ENCODE data around the gene NTMT2.

DNA sequence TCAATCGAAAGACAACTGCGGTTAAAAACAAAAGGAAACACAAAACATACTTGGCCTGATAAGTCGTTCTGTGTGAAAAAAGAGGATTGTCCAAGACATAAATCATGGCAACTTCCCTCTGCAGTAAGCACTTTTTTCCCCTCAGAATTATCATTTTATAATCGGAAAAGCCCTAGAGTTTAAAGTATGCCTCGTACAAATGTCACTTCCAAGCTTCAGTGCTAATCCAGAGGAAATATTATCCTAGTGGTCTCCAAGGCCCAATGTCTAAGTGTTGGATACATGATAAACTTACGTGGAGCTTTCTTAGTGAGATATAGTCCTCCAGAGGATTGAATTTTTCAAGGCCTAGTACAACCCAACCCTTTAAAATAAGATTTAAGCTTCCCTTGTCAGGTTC is 11.2 kb upstream of the NTMT2 start:
- TF ChIP-seq, protein P1, sequence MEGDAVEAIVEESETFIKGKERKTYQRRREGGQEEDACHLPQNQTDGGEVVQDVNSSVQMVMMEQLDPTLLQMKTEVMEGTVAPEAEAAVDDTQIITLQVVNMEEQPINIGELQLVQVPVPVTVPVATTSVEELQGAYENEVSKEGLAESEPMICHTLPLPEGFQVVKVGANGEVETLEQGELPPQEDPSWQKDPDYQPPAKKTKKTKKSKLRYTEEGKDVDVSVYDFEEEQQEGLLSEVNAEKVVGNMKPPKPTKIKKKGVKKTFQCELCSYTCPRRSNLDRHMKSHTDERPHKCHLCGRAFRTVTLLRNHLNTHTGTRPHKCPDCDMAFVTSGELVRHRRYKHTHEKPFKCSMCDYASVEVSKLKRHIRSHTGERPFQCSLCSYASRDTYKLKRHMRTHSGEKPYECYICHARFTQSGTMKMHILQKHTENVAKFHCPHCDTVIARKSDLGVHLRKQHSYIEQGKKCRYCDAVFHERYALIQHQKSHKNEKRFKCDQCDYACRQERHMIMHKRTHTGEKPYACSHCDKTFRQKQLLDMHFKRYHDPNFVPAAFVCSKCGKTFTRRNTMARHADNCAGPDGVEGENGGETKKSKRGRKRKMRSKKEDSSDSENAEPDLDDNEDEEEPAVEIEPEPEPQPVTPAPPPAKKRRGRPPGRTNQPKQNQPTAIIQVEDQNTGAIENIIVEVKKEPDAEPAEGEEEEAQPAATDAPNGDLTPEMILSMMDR (conservative IDR thresholded peaks at IDR 0.05) = no peak
- TF ChIP-seq EZH2 (IDR thresholded peaks at IDR 0.05; ENCODE audit: low read depth) = no peak

All from PC-9 (cell line).